Keratinocyte (primary cell): ENCODE measurements around the gene EEIG2. TPM values are rescaled to one million over a fixed set of nuclear protein-coding genes. Genes with fewer than 3 reads are reported as not detected.

Experiments used
- DNase-seq: peaks from one replicate; pipeline ENCODE4 v3.0.0-alpha.2; 2011; ENCODE audit warnings: low read depth, missing footprints, low spot score
- FAIRE-seq: peaks from 2 replicates; lab custom pipeline; 2011; peaks lifted over from hg19 to GRCh38; lab: Jason Lieb, UNC
- H2AFZ ChIP-seq: 2 replicates; pipeline ENCODE4 v1.6.0; 2012; ENCODE audit warnings: low read length, control low read depth, inconsistent platforms; ENCODE audit not compliant: control insufficient read depth
- H3K27ac ChIP-seq: 2 replicates; pipeline ENCODE4 v1.5.1; 2011; ENCODE audit warnings: low read length; ENCODE audit not compliant: control insufficient read depth, insufficient read depth
- H3K27me3 ChIP-seq: 3 replicates; pipeline ENCODE4 v1.6.0; 2011; ENCODE audit warnings: low read length; ENCODE audit not compliant: control insufficient read depth, insufficient read depth; ENCODE audit errors: extremely low read depth
- H3K36me3 ChIP-seq, 2 experiments: 2 replicates in 1 of 2; 3 replicates in 1 of 2; pipeline ENCODE4 v1.5.1; 2011; ENCODE audit warnings: low read length in 2 of 2, mild to moderate bottlenecking in 1 of 2; ENCODE audit not compliant: control insufficient read depth in 2 of 2, insufficient read depth in 2 of 2; ENCODE audit errors: extremely low read depth in 1 of 2
- H3K4me1 ChIP-seq: 3 replicates; pipeline ENCODE4 v1.5.1; 2011; ENCODE audit warnings: low read length; ENCODE audit not compliant: control insufficient read depth, insufficient read depth; ENCODE audit errors: extremely low read depth
- H3K4me2 ChIP-seq: 3 replicates; pipeline ENCODE4 v1.6.0; 2011; ENCODE audit warnings: low read depth, low read length; ENCODE audit not compliant: control insufficient read depth, insufficient read depth; ENCODE audit errors: extremely low read depth
- H3K4me3 ChIP-seq, 3 experiments: fragments of 200-600 bp in 1 of 3; sonication (generic) in 1 of 3; 2 replicates in 2 of 3; 3 replicates in 1 of 3; pipeline ENCODE4 v1.5.1; 2011 to 2016; ENCODE audit warnings: low read length in 3 of 3, mild to moderate bottlenecking in 3 of 3, control low read depth in 2 of 3, inconsistent platforms in 1 of 3, low read depth in 1 of 3, mixed read lengths in 1 of 3, mixed run types in 1 of 3, moderate library complexity in 1 of 3; ENCODE audit not compliant: control insufficient read depth in 2 of 3, insufficient read depth in 2 of 3; ENCODE audit errors: extremely low read depth in 1 of 3
- H3K79me2 ChIP-seq: 2 replicates; pipeline ENCODE4 v1.6.0; 2012; ENCODE audit warnings: low read length; ENCODE audit not compliant: control insufficient read depth, insufficient read depth
- H3K9ac ChIP-seq: 3 replicates; pipeline ENCODE4 v1.6.0; 2011; ENCODE audit warnings: low read length; ENCODE audit not compliant: control insufficient read depth, insufficient read depth; ENCODE audit errors: extremely low read depth
- H3K9me1 ChIP-seq: 3 replicates; pipeline ENCODE4 v1.6.0; 2011; ENCODE audit warnings: low read length; ENCODE audit not compliant: control insufficient read depth, insufficient read depth; ENCODE audit errors: extremely low read depth
- H3K9me3 ChIP-seq: 2 replicates; pipeline ENCODE4 v1.5.1; 2012; ENCODE audit warnings: low read depth, low read length; ENCODE audit not compliant: control insufficient read depth
- H4K20me1 ChIP-seq: 3 replicates; pipeline ENCODE4 v1.6.0; 2011; ENCODE audit warnings: low read length; ENCODE audit not compliant: control insufficient read depth, insufficient read depth; ENCODE audit errors: extremely low read depth
- EZH2 ChIP-seq: IDR thresholded peaks from one replicate; pipeline ENCODE4 v1.6.1; 2012; ENCODE audit warnings: inconsistent platforms, mild to moderate bottlenecking, low read length, moderate library complexity
- dilution Hi-C: fragments of 300-500 bp; cut with MboI; formaldehyde crosslinking; loops from one replicate; pipeline ENCODE4 v1.7.0; 2020; ENCODE audit warnings: low sequenced_read_pairs; ENCODE audit not compliant: extremely low pct_ligation_motif_present
- polyA plus RNA-seq, 5 experiments: library from polyadenylated mRNA; depleted of rRNA in 3 of 5; stranded (reverse) in 3 of 5; stranded (forward) in 1 of 5; unstranded in 1 of 5; fragments of >200 nt; gene quantifications; 1 replicate in 1 of 5; 2 replicates in 3 of 5; 3 replicates in 1 of 5; pipeline versions ENCODE4 v1.2.1 to v1.2.3, GENCODE V29; 2011 to 2012; ENCODE audit warnings: missing spikeins in 2 of 5, low read depth in 1 of 5, low replicate concordance in 1 of 5
- TF ChIP-seq, protein P1 (sequence below), 3 experiments: IDR thresholded peaks in 1 of 3; conservative IDR thresholded peaks in 1 of 3; optimal IDR thresholded peaks in 1 of 3; 2 replicates in 2 of 3; 3 replicates in 1 of 3; pipeline versions ENCODE3 to v1.5.1; 2011; ENCODE audit warnings: low read length in 3 of 3, mild to moderate bottlenecking in 3 of 3, moderate library complexity in 2 of 3, control low read depth in 1 of 3, inconsistent platforms in 1 of 3; ENCODE audit not compliant: insufficient read depth in 2 of 3; ENCODE audit errors: extremely low read depth in 1 of 3

The EEIG2 gene
- polyA plus RNA-seq, 1 donor (not counting 4 experiments of a cell fraction or from before 2014, with no cell fraction given) = 2.0 TPM

DNA sequence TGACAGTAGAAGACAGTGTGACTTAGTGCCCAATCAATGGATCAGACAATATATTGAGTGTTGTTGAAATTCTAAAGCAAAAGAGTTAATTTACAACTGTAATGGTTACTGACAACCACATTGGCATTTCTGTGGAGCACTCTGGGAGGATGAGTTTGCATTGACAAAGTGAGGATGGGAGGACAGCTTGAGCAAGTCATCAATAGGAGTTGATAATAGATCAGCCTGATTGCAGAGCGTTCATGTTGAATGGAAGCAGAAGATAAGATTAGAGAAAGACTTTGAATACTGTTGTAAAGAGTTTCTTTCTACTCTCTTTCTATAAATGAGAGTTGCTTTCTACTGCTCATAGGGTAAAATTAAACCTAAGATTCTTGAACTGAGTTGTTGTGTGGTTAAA lies 3.9 kb downstream of the EEIG2 start:
- Histone ChIP-seq H3K79me2 (no peaks in the 10 kb centered on the region), H3K27me3 (no peaks in the 10 kb centered on the region), H3K36me3 (no peaks in the 10 kb centered on the region), H4K20me1 (no peaks in the 10 kb centered on the region), H3K9ac (no peak overlapping the region), H3K9me3 (no peaks in the 10 kb centered on the region), H3K4me1 (peaks cover 15% of the 10 kb centered on the region), H3K4me2 (no peak overlapping the region), H3K27ac (no peak overlapping the region), H3K9me1 (no peaks in the 10 kb centered on the region), H3K4me3 (no peak overlapping the region), H2AFZ (no peak overlapping the region)
- no peak for DNase-seq
- dilution Hi-C loops = no loop called here
- no peak for FAIRE-seq
- TF ChIP-seq EZH2 = no peak
- TF ChIP-seq, protein P1, sequence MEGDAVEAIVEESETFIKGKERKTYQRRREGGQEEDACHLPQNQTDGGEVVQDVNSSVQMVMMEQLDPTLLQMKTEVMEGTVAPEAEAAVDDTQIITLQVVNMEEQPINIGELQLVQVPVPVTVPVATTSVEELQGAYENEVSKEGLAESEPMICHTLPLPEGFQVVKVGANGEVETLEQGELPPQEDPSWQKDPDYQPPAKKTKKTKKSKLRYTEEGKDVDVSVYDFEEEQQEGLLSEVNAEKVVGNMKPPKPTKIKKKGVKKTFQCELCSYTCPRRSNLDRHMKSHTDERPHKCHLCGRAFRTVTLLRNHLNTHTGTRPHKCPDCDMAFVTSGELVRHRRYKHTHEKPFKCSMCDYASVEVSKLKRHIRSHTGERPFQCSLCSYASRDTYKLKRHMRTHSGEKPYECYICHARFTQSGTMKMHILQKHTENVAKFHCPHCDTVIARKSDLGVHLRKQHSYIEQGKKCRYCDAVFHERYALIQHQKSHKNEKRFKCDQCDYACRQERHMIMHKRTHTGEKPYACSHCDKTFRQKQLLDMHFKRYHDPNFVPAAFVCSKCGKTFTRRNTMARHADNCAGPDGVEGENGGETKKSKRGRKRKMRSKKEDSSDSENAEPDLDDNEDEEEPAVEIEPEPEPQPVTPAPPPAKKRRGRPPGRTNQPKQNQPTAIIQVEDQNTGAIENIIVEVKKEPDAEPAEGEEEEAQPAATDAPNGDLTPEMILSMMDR (optimal IDR thresholded peaks at IDR 0.05 in 1 of 3, IDR thresholded peaks at IDR 0.05 in 1 of 3, conservative IDR thresholded peaks at IDR 0.05 in 1 of 3; ENCODE audit: extremely low read depth in 1 of 3, insufficient read depth in 2 of 3, low read length in 3 of 3) = no peak

DNA sequence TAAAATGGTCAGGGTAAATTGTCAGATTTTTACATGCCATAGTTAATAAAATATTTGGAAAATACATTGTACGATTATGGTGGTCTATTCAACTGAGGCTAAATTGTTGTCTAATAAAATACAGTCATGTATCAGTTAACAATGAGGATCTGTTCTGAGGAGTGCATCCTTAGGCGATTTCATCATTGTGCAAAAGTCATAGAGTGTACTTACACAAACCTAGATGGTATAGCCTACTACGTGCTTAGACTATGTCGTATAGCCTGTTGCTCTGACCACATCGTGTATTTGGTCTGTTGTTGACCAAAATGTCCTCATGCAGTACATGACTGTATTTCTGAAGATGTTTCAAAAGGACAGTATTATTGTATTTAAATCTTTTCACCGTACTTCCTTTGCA lies 5.2 kb downstream of the EEIG2 start:
- H3K79me2 ChIP-seq = no peaks in the 10 kb centered on the region
- FAIRE-seq = no peak
- H2AFZ ChIP-seq = no peak overlapping the region
- H3K9ac ChIP-seq = no peak overlapping the region
- H3K4me3 ChIP-seq = no peak overlapping the region
- dilution Hi-C loops = no loop called here
- H4K20me1 ChIP-seq = no peaks in the 10 kb centered on the region
- H3K9me3 ChIP-seq = no peaks in the 10 kb centered on the region
- H3K4me2 ChIP-seq = no peak overlapping the region
- DNase-seq = no peak
- no peaks in the 10 kb centered on the region for H3K36me3 ChIP-seq
- TF ChIP-seq EZH2 = no peak
- TF ChIP-seq, protein P1 (optimal IDR thresholded peaks at IDR 0.05 in 1 of 3, IDR thresholded peaks at IDR 0.05 in 1 of 3, conservative IDR thresholded peaks at IDR 0.05 in 1 of 3; ENCODE audit: extremely low read depth in 1 of 3, insufficient read depth in 2 of 3, low read length in 3 of 3) = no peak
- no peak overlapping the region for H3K27ac ChIP-seq
- no peaks in the 10 kb centered on the region for H3K27me3 ChIP-seq
- H3K4me1 ChIP-seq = peaks cover 27% of the 10 kb centered on the region
- no peaks in the 10 kb centered on the region for H3K9me1 ChIP-seq
